Left ventricle myocardium inferior (tissue), 1 donor: Measurements from ENCODE around the gene PLEKHO1. TPM values are rescaled to one million over a fixed set of nuclear protein-coding genes. Genes with fewer than 3 reads are reported as not detected.
A peak's percentile ranks its signal among the peaks of the same experiment; 100 is the strongest.

Experiments used
- DNase-seq: peaks from one replicate; pipeline ENCODE4 v3.0.0-alpha.2; 2020
- H3K27ac ChIP-seq: fragments of 200-600 bp; replicated peaks from 2 replicates; pipeline ENCODE4 v1.8.0; 2021
- H3K27me3 ChIP-seq: fragments of 200-600 bp; 2 replicates; pipeline ENCODE4 v1.8.0; 2021; ENCODE audit warnings: low read depth
- H3K36me3 ChIP-seq: fragments of 200-600 bp; 2 replicates; pipeline ENCODE4 v1.8.0; 2021
- H3K4me1 ChIP-seq: fragments of 200-600 bp; 2 replicates; pipeline ENCODE4 v1.8.0; 2021
- H3K4me3 ChIP-seq: fragments of 200-600 bp; 2 replicates; pipeline ENCODE4 v1.8.0; 2021; ENCODE audit warnings: mild to moderate bottlenecking, moderate library complexity
- H3K9me3 ChIP-seq: fragments of 200-600 bp; replicated peaks from 2 replicates; pipeline ENCODE4 v1.8.0; 2021
- intact Hi-C: fragments of 100-400 bp; cut with micrococcal nuclease; formaldehyde crosslinking; loops from one replicate; pipeline ENCODE4 v1.11.0; 2022
- long read RNA-seq: library from polyadenylated mRNA; unstranded; transcript quantifications from one replicate; pipeline ENCODE4 v2.0.0, GENCODE V29; 2021
- total RNA-seq: library from RNA; stranded (reverse); fragmentation: NEBNext Ultra II Directional; extraction: Animal tissue kit (Norgen Biotek cat#: 25700); gene quantifications from one replicate; pipeline ENCODE4 v1.2.1, GENCODE V29; 2021
- TF ChIP-seq, protein P1 (sequence below): fragments of 200-600 bp; IDR thresholded peaks from 2 replicates; pipeline ENCODE4 v1.8.0; 2021; ENCODE audit warnings: antibody characterized with exemption, mild to moderate bottlenecking, borderline replicate concordance
- donor health status: DM: no; HTN: yes; CAD: no; lungs with severe emphysema.

The PLEKHO1 gene
- 49.4 TPM for total RNA-seq
- long read RNA-seq, transcript PLEKHO1-201 (6 exons, 2,050 nt) = major isoform, 89 of 113 reads
- long read RNA-seq, partial matches to known transcripts = 1 of 113 reads
- long read RNA-seq, other reads (novel, unspliced or antisense) = 18 of 113 reads

- intact Hi-C loops = no loop called here
- peak; percentile 91 for DNase-seq
- Histone ChIP-seq H3K27ac (peak within 1 kb of the TSS; percentile 92), H3K27me3 (no peaks in the 10 kb centered on the region), H3K36me3 (peaks cover 12% of the 10 kb centered on the region), H3K4me3 (peak within 1 kb of the TSS; percentile 89), H3K9me3 (no peaks in the 10 kb centered on the region), H3K4me1 (peaks cover 63% of the 10 kb centered on the region)
- TF ChIP-seq, protein P1, sequence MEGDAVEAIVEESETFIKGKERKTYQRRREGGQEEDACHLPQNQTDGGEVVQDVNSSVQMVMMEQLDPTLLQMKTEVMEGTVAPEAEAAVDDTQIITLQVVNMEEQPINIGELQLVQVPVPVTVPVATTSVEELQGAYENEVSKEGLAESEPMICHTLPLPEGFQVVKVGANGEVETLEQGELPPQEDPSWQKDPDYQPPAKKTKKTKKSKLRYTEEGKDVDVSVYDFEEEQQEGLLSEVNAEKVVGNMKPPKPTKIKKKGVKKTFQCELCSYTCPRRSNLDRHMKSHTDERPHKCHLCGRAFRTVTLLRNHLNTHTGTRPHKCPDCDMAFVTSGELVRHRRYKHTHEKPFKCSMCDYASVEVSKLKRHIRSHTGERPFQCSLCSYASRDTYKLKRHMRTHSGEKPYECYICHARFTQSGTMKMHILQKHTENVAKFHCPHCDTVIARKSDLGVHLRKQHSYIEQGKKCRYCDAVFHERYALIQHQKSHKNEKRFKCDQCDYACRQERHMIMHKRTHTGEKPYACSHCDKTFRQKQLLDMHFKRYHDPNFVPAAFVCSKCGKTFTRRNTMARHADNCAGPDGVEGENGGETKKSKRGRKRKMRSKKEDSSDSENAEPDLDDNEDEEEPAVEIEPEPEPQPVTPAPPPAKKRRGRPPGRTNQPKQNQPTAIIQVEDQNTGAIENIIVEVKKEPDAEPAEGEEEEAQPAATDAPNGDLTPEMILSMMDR = no peak
Measured at GRCh38 chr1:150149271-150150132, at the start of gene PLEKHO1. Gene PLEKHO1 (plus strand): TSS chr1:150149916. CDS start chr1:150150258, 342 bp downstream.

DNA sequence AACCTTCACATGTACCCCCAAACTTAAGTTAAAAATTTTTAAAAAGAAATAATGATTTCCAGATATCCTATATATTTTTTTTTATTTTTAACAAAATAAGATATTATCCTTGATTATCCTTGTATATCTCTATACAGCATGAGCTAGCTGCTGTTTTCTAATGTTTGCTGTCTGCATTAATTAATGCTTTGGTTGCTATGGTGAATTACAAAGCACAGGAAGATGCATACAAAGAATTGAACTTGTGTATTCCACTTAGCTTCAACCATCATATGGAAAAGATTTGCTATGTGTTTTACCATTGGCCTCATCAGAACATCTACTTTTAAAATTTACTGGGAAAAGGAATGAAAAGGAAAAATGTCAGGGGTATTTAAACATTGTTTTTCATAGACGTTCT is 46.7 kb upstream of the PLEKHO1 start:
- no peak for DNase-seq
- H3K36me3 ChIP-seq = peaks cover 34% of the 10 kb centered on the region

DNA sequence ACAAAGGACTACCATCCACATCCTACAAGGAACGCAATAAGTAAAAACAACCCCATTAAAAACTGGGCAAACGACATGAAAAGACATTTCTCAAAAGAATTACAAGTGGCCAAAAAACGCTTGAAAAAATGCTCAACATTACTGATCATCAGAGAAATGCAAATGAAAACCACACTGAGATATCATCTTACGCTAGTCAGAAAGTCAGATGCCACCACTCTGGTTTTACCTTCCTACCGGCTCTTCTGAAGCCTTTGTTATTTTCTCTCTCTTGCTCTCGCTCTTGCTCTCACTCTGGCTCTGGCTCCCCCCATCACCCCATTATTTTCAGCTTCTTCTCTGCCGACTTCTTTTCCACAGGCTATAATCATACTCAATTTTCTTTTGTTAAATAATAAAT is 43.4 kb upstream of the PLEKHO1 start:
- Histone ChIP-seq H3K27ac (no peak overlapping the region), H3K9me3 (peaks cover 5% of the 10 kb centered on the region), H3K4me1 (no peaks in the 10 kb centered on the region), H3K27me3 (no peaks in the 10 kb centered on the region), H3K36me3 (peaks cover 12% of the 10 kb centered on the region), H3K4me3 (no peak overlapping the region)
- DNase-seq = no peak
- TF ChIP-seq, protein P1 = no peak
- intact Hi-C loops = no loop called here

More for the DNA sequence above, 46.7 kb upstream of the PLEKHO1 start:
- peaks cover 5% of the 10 kb centered on the region for H3K9me3 ChIP-seq
- no peak overlapping the region for H3K4me3 ChIP-seq
- H3K4me1 ChIP-seq = no peaks in the 10 kb centered on the region
- no peaks in the 10 kb centered on the region for H3K27me3 ChIP-seq
- no peak overlapping the region for H3K27ac ChIP-seq
- intact Hi-C loops = no loop called here
- TF ChIP-seq, protein P1 = no peak

GRCh38 chr1:150109586-150109985 is 40.1 kb upstream of the PLEKHO1 start:
- Histone ChIP-seq H3K27ac (peak overlapping the region; percentile 37), H3K27me3 (no peaks in the 10 kb centered on the region), H3K36me3 (peaks cover 29% of the 10 kb centered on the region), H3K4me3 (no peak overlapping the region), H3K4me1 (no peaks in the 10 kb centered on the region), H3K9me3 (peaks cover 10% of the 10 kb centered on the region)
- TF ChIP-seq, protein P1 = no peak
- no peak for DNase-seq
- intact Hi-C loops = no loop called here

DNA sequence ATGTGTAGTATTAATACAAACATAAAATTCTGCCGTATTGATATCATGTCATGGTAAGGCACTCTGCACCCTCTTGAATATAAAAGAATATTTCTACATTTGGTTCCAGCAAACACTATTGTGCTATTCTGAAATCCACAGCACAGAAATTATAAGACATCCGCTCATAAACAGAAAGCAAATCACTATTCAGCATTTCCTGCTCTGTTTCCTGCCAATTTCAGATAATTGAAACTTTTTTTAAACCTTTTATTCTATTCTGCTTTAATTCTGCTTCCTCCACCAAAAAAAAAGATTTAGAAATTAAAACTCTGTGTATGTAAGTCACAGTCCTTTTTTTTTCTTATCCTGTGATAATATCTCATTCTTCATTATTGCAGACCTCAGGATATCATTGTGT is 39.6 kb upstream of the PLEKHO1 start:
- H3K36me3 ChIP-seq = peaks cover 34% of the 10 kb centered on the region
- H3K4me1 ChIP-seq = no peaks in the 10 kb centered on the region
- intact Hi-C loops = no loop called here
- H3K9me3 ChIP-seq = peaks cover 16% of the 10 kb centered on the region
- no peaks in the 10 kb centered on the region for H3K27me3 ChIP-seq
- H3K27ac ChIP-seq = peak overlapping the region; percentile 37
- no peak for DNase-seq
- TF ChIP-seq, protein P1 = no peak
- no peak overlapping the region for H3K4me3 ChIP-seq
